ENCODE data around the gene GABBR1.
A peak's percentile ranks its signal among the peaks of the same experiment; 100 is the strongest.

The GABBR1 gene

GRCh38 chr6:29553268-29554057 lies 79.5 kb downstream of the GABBR1 start:
- DNase-seq (ENCODE audit: low read depth), result peak; percentile 39
- no peak overlapping the region for H3K4me3 ChIP-seq (ENCODE audit: low read depth, low read length)
- TF ChIP-seq, protein P1, sequence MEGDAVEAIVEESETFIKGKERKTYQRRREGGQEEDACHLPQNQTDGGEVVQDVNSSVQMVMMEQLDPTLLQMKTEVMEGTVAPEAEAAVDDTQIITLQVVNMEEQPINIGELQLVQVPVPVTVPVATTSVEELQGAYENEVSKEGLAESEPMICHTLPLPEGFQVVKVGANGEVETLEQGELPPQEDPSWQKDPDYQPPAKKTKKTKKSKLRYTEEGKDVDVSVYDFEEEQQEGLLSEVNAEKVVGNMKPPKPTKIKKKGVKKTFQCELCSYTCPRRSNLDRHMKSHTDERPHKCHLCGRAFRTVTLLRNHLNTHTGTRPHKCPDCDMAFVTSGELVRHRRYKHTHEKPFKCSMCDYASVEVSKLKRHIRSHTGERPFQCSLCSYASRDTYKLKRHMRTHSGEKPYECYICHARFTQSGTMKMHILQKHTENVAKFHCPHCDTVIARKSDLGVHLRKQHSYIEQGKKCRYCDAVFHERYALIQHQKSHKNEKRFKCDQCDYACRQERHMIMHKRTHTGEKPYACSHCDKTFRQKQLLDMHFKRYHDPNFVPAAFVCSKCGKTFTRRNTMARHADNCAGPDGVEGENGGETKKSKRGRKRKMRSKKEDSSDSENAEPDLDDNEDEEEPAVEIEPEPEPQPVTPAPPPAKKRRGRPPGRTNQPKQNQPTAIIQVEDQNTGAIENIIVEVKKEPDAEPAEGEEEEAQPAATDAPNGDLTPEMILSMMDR (IDR thresholded peaks at IDR 0.05; ENCODE audit: insufficient read depth, low read depth, low read length, missing control alignments), result no peak

DNA sequence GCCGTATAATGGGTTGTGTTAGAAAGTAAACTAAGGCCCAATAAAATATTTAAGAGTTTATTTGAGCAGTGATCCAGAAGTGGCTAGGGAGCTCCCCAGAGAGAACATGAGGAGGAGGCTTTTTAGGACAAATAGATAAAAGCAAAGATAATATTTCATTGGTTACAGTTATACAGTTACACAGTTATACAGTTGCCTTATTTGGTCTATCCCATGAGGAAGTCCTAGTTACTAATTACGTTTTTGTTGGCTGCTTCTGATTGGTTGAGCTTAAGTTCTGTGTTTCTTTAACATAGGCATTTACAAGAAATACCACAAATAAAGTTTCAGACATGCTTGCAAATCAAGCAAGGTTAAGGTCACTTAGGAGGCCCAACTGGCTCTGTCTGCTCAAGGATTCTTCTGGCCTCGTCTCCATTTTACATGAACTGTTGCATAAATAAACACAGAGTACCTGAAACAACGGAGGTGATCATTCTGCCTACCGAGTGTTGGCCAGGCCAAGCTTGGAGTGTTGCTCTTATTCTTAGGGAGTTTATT lies 80.4 kb downstream of the GABBR1 start:
- H3K4me3 ChIP-seq (ENCODE audit: low read depth, low read length), result no peak overlapping the region
- TF ChIP-seq, protein P1 (IDR thresholded peaks at IDR 0.05; ENCODE audit: insufficient read depth, low read depth, low read length, missing control alignments), result no peak
- peak; percentile 75 for DNase-seq (ENCODE audit: low read depth)

DNA sequence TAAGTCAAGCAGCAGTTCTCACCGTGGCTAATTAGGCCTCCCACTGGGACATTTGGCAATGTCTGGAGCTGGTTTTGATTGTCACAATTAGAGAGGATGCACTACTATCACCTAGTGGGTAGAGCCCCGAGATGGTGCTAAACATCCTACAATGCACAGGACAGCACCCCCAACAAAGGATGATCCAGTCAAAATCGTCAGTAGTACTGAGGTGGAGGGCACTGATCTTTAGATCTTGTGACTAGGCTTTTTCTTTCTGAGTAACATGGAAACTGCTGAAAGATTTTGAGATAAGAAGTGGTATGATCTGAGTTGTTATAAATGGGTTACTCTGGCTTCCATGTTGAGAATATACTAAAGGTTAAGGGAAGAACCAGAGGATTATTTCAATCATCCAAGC lies 85.4 kb downstream of the GABBR1 start:
- no peak overlapping the region for H3K4me3 ChIP-seq (ENCODE audit: low read depth, low read length)
- DNase-seq (ENCODE audit: low read depth), result no peak
- TF ChIP-seq, protein P1 (IDR thresholded peaks at IDR 0.05; ENCODE audit: insufficient read depth, low read depth, low read length, missing control alignments), result no peak

DNA sequence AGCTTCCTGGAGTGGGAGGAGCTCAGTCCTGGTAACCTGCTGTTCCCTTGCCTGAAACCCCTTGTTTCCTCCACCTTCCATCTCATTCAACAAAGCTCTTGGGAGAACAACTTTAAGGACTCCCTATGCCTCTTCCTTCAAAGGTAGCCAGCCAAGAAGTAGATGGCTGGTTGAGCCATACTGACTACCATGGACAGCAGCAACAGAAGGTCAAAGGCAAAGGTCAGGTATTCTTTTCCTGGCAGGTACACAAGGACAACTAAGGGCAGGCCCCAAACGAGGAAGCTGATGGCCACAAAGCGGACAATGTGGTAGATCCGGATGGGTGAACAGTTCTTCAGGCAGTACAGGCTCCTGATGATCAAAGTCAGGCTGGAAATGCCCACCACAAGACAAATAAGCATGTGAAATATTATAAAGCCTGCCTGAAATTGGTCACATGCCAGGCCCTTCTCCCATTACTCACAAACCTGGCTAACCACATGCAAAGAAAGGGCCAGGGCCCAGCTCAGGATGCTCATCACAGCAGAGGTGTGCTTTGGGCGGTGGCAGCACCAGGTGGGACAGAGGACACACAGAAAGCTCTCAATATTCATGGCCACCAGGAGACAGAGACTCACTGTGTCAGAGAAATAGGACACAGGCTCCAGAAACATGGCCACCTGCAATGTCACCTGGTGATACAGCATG lies 95.1 kb downstream of the GABBR1 start:
- DNase-seq (ENCODE audit: low read depth), result no peak
- TF ChIP-seq, protein P1 (IDR thresholded peaks at IDR 0.05; ENCODE audit: insufficient read depth, low read depth, low read length, missing control alignments), result no peak
- no peak overlapping the region for H3K4me3 ChIP-seq (ENCODE audit: low read depth, low read length)

DNA sequence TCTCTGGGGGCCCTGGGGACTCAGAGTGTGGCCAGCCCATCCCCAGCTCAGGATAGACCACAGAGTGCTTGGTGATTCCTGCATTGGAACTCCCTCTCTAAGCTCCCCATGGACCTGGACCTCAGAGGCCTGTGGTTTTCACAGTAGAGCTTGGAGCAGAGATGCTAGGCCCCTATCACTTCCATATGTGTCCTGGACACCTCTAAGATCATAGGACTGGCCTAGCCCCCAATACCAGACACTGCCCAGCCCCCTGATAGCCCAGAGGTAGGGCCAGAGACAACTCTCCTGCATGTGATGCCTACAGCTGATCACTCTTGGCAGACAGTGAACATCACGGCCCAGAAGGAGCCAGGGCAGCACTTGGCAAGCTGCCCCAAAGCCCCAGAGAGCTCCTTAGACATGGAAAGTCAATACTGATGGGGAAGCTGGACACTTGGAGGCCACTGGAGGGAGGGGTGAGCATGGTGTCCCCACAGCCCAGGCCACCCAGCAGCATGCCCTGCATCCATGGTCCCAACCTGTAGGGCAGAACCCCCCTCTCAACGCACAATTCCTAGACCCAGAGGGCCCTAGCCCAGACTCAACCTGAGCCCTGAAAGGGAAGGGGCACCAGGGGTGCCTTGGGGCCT lies 100.5 kb downstream of the GABBR1 start:
- TF ChIP-seq, protein P1 (IDR thresholded peaks at IDR 0.05; ENCODE audit: insufficient read depth, low read depth, low read length, missing control alignments), result no peak
- H3K4me3 ChIP-seq (ENCODE audit: low read depth, low read length), result no peak overlapping the region
- DNase-seq (ENCODE audit: low read depth), result no peak

DNA sequence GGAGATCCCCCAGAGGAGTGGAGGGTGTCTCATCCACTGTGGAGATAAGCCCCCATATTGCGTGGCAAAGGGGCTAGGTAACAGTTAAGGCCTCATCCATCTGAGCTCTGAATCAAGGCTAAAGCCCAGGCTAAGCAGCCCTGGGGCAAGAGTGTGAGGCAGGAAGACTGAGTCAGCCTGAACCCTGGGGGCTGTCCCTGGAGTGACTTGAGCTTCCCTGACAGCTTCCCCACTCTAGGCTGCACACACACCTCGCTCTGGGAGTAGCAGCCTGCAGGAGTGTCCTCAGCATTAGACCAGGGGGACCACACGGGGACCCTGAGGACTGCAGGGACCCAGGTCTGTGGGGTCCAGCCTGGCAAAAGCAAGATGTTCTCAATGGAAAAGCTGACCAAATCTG lies 101.3 kb downstream of the GABBR1 start:
- no peak for DNase-seq (ENCODE audit: low read depth)
- TF ChIP-seq, protein P1 (IDR thresholded peaks at IDR 0.05; ENCODE audit: insufficient read depth, low read depth, low read length, missing control alignments), result no peak
- H3K4me3 ChIP-seq (ENCODE audit: low read depth, low read length), result no peak overlapping the region

All from GM12865 (cell line).